GM13977 (cell line): Measurements from ENCODE around the gene PFAS.
A peak's percentile ranks its signal among the peaks of the same experiment; 100 is the strongest.
"Not testable (repeated sequence)": the region's sequence is repeated elsewhere in the genome, so short reads cannot be mapped to it uniquely, and the experiment has no call there.

Experiments
- DNase-seq: peaks from one replicate; pipeline ENCODE4 v3.0.0; 2012; ENCODE audit warnings: low spot score
- CTCF ChIP-seq: IDR thresholded peaks from 2 replicates; pipeline ENCODE4 v1.5.1; 2012; ENCODE audit warnings: mild to moderate bottlenecking, control low read depth; ENCODE audit not compliant: insufficient read depth; ENCODE audit errors: extremely low read depth, missing control alignments
- in situ Hi-C: fragments of 300-500 bp; cut with MboI; formaldehyde crosslinking; loops from one replicate; pipeline ENCODE4 v1.12.0; 2022; ENCODE audit warnings: low sequenced_read_pairs, low pct_unique_long_range_greater_than_20kb, mixed read lengths, inconsistent platforms; ENCODE audit not compliant: unreplicated experiment

PFAS gene

GRCh38 chr17:8249621-8250500 lies 772 bp downstream of the PFAS start:
- in situ Hi-C loops = no loop called here
- TF ChIP-seq CTCF = no peak
- no peak for DNase-seq

- in situ Hi-C loops, DNase-seq: not testable (repeated sequence)
Measured at GRCh38 chr17:8251411-8251810, 2.3 kb downstream of the PFAS start.

- peak; percentile 16 for TF ChIP-seq CTCF
- no peak for DNase-seq
- in situ Hi-C loops = no loop called here
Measured at GRCh38 chr17:8253801-8254200, 4.7 kb downstream of the PFAS start.

GRCh38 chr17:8254881-8255280 lies 5.8 kb downstream of the PFAS start:
- TF ChIP-seq CTCF = no peak
- DNase-seq = no peak
- in situ Hi-C loops = no loop called here

GRCh38 chr17:8255499-8255898 lies 6.4 kb downstream of the PFAS start:
- TF ChIP-seq CTCF = no peak
- in situ Hi-C loops = no loop called here
- DNase-seq = no peak

- TF ChIP-seq CTCF = no peak
- DNase-seq = no peak
- in situ Hi-C loops = no loop called here
Measured at GRCh38 chr17:8256291-8256690, 7.2 kb downstream of the PFAS start.

- DNase-seq = no peak
- in situ Hi-C loops = no loop called here
- no peak for TF ChIP-seq CTCF
Measured at GRCh38 chr17:8256691-8257090, 7.6 kb downstream of the PFAS start.
